Measurements from ENCODE around the gene UTP25. TPM values are rescaled to one million over a fixed set of nuclear protein-coding genes. Genes with fewer than 3 reads are reported as not detected.

The UTP25 gene
- total RNA-seq, 1 experiment from 2014 or later, result 12.7 TPM

DNA sequence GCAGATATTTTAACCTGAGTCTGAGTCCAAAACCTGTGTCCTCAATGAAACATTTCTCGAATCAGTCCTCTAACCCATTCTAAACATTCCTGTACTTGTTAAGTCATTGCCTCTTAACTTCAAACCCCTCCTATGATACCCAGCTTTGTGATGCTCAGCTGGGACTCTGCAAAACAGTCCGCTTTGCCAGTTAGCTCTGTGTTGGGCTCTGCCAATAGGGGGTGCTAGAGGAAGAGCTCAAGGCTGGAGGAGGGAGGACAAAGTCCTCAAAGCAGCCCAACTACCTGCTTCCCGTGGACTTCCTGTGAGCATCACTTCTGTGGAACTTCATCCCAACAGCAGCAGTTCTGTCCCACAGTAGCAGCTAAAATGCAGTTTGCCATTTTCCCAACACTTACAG, 72.2 kb downstream of the UTP25 start:
- peak; percentile 22 for DNase-seq (ENCODE audit: low read depth, low spot score)
- no peak overlapping the region for H3K27ac ChIP-seq (ENCODE audit: low read depth, low read length)
- peak; percentile 97 for ATAC-seq
- no peaks in the 10 kb centered on the region for H4K20me1 ChIP-seq (ENCODE audit: insufficient read depth)
- TF ChIP-seq CTCF (IDR thresholded peaks at IDR 0.05 in 2 of 3, conservative IDR thresholded peaks at IDR 0.05 in 1 of 3; ENCODE audit: borderline replicate concordance in 1 of 3, insufficient read depth in 1 of 3, low read depth in 2 of 3, low read length in 2 of 3) (peak; percentile 27 to 85 (median 77); a peak in 5 of 6 replicates), RAD21 (IDR thresholded peaks at IDR 0.05; ENCODE audit: low read depth) (peak; percentile 44), POLR2A (IDR thresholded peaks at IDR 0.05; ENCODE audit: borderline replicate concordance, extremely low read depth, insufficient read depth, insufficient read length) (no peak)
- no peak overlapping the region for H3K9ac ChIP-seq (ENCODE audit: low read length)
- H2AFZ ChIP-seq (ENCODE audit: low read depth, low read length, poor library complexity, severe bottlenecking), result no peak overlapping the region
- peaks cover 0 to 6% of the 10 kb centered on the region in 2 experiments; a peak in 1 of 4 replicates for H3K4me1 ChIP-seq (ENCODE audit: control insufficient read depth in 1 of 2, insufficient read depth in 2 of 2, low read length in 2 of 2)
- H3K9me3 ChIP-seq (ENCODE audit: control insufficient read depth in 1 of 2, insufficient read depth in 1 of 2, low read depth in 1 of 2, low read length in 2 of 2), result no peaks in the 10 kb centered on the region
- no peaks in the 10 kb centered on the region for H3K79me2 ChIP-seq (ENCODE audit: insufficient read depth, low read length)
- no peak overlapping the region for H3K4me2 ChIP-seq (ENCODE audit: low read length)
- H3K27me3 ChIP-seq (ENCODE audit: insufficient read depth, low read length), result no peaks in the 10 kb centered on the region
- H3K9me2 ChIP-seq (ENCODE audit: insufficient read depth), result no peaks in the 10 kb centered on the region
- ChIA-PET CTCF (interaction anchor here (0.7 to 1.8 kb wide), 10 partner anchors 9 to 244 kb away, joined by 3 to 12 read pairs (median 4); no protein-coding TSS in a partner anchor), RAD21 (ENCODE audit: low non-redundant PET in 1 of 2, low total read pairs in 2 of 2, uncharacterized antibody in 2 of 2, unreplicated experiment in 2 of 2) (no interaction called here), POLR2A (no interaction called here)
- H3K4me3 ChIP-seq (replicated peaks in 1 of 2; ENCODE audit: low read depth in 1 of 2, low read length in 2 of 2), result no peak overlapping the region
- BruUV-seq (replicated peaks), result no TSS peak
- intact Hi-C loops (cut with micrococcal nuclease), result no loop called here
- no peaks in the 10 kb centered on the region for H3K36me3 ChIP-seq (ENCODE audit: control insufficient read depth in 1 of 2, insufficient read depth in 2 of 2, low read length in 2 of 2)

- H2AFZ ChIP-seq (ENCODE audit: low read depth, low read length, poor library complexity, severe bottlenecking), result no peak overlapping the region
- H3K4me3 ChIP-seq (replicated peaks in 1 of 2; ENCODE audit: low read depth in 1 of 2, low read length in 2 of 2), result no peak overlapping the region
- DNase-seq (ENCODE audit: low read depth, low spot score) (no peak), ATAC-seq (no peak)
- CTCF ChIA-PET, result interaction anchor here (1.3 to 1.8 kb wide), 3 partner anchors 10 to 243 kb away, joined by 3 to 12 read pairs (median 3); no protein-coding TSS in a partner anchor
- no TSS peak for BruUV-seq (replicated peaks)
- no peaks in the 10 kb centered on the region for H3K27me3 ChIP-seq (ENCODE audit: insufficient read depth, low read length)
- no peaks in the 10 kb centered on the region for H4K20me1 ChIP-seq (ENCODE audit: insufficient read depth)
- intact Hi-C loops (cut with micrococcal nuclease), result no loop called here
- H3K4me2 ChIP-seq (ENCODE audit: low read length), result no peak overlapping the region
- H3K79me2 ChIP-seq (ENCODE audit: insufficient read depth, low read length), result no peaks in the 10 kb centered on the region
- H3K9me2 ChIP-seq (ENCODE audit: insufficient read depth), result no peaks in the 10 kb centered on the region
- no peak overlapping the region for H3K27ac ChIP-seq (ENCODE audit: low read depth, low read length)
- H3K36me3 ChIP-seq (ENCODE audit: control insufficient read depth in 1 of 2, insufficient read depth in 2 of 2, low read length in 2 of 2), result no peaks in the 10 kb centered on the region
- H3K4me1 ChIP-seq (ENCODE audit: control insufficient read depth in 1 of 2, insufficient read depth in 2 of 2, low read length in 2 of 2), result peaks cover 0 to 6% of the 10 kb centered on the region in 2 experiments; a peak in 1 of 4 replicates
- TF ChIP-seq CBX3 (IDR thresholded peaks at IDR 0.05; ENCODE audit: low read depth) (no peak), EZH2 (IDR thresholded peaks at IDR 0.05) (no peak), CEBPB (IDR thresholded peaks at IDR 0.05; ENCODE audit: low read depth) (no peak), POLR2AphosphoS5 (IDR thresholded peaks at IDR 0.05; ENCODE audit: low read depth, low read length) (no peak), ZNF274 (IDR thresholded peaks at IDR 0.05; ENCODE audit: low read depth, low read length) (no peak), FOSL1 (IDR thresholded peaks at IDR 0.05; ENCODE audit: low read depth) (no peak), SIN3A (IDR thresholded peaks at IDR 0.05; ENCODE audit: low read depth) (no peak), ELF1 (IDR thresholded peaks at IDR 0.05; ENCODE audit: borderline replicate concordance, low read depth) (no peak), SRF (IDR thresholded peaks at IDR 0.05; ENCODE audit: low read depth) (no peak)
- TF ChIP-seq, protein P1, sequence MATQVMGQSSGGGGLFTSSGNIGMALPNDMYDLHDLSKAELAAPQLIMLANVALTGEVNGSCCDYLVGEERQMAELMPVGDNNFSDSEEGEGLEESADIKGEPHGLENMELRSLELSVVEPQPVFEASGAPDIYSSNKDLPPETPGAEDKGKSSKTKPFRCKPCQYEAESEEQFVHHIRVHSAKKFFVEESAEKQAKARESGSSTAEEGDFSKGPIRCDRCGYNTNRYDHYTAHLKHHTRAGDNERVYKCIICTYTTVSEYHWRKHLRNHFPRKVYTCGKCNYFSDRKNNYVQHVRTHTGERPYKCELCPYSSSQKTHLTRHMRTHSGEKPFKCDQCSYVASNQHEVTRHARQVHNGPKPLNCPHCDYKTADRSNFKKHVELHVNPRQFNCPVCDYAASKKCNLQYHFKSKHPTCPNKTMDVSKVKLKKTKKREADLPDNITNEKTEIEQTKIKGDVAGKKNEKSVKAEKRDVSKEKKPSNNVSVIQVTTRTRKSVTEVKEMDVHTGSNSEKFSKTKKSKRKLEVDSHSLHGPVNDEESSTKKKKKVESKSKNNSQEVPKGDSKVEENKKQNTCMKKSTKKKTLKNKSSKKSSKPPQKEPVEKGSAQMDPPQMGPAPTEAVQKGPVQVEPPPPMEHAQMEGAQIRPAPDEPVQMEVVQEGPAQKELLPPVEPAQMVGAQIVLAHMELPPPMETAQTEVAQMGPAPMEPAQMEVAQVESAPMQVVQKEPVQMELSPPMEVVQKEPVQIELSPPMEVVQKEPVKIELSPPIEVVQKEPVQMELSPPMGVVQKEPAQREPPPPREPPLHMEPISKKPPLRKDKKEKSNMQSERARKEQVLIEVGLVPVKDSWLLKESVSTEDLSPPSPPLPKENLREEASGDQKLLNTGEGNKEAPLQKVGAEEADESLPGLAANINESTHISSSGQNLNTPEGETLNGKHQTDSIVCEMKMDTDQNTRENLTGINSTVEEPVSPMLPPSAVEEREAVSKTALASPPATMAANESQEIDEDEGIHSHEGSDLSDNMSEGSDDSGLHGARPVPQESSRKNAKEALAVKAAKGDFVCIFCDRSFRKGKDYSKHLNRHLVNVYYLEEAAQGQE (IDR thresholded peaks at IDR 0.05; ENCODE audit: low read depth), result no peak
- RAD21 ChIA-PET (ENCODE audit: low non-redundant PET in 1 of 2, low total read pairs in 2 of 2, uncharacterized antibody in 2 of 2, unreplicated experiment in 2 of 2), result no interaction called here
- H3K9me3 ChIP-seq (ENCODE audit: control insufficient read depth in 1 of 2, insufficient read depth in 1 of 2, low read depth in 1 of 2, low read length in 2 of 2), result no peaks in the 10 kb centered on the region
- H3K9ac ChIP-seq (ENCODE audit: low read length), result no peak overlapping the region
- POLR2A ChIA-PET, result no interaction called here
Observed at GRCh38 chr1:209900734-209901133, 73.0 kb downstream of the UTP25 start.
